HG03280 (cell line): Measurements from ENCODE around the gene ZC3H12C.

Source experiments
- ATAC-seq: cut with Tn5 transposase; IDR thresholded peaks from one replicate; pipeline ENCODE4 v1.9.1; 2021; ENCODE audit warnings: mild to moderate bottlenecking, moderate library complexity; ENCODE audit not compliant: unreplicated experiment

The ZC3H12C gene

DNA sequence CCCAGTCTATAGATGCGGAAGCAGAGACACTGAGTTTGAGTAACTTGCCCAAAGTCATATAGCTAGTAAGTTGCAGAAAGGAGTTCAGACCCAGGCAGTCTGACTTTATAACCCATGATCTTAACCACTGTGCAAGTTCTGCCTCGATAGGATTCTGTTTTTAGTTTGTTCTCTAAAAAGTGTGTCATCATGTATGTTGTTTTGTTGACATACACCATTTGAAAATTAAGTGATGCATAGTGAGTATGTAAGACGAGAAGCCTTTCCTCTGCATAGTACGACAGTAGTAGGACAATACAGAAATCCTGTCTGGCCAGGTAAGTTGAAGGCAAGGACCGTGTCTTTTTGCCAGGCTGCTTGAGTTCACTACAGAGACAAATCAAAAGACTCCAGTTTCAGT lies 3.3 kb downstream of the ZC3H12C start:
- no peak for ATAC-seq

- ATAC-seq, result no peak
Measured at GRCh38 chr11:110097459-110098012, 4.3 kb downstream of the ZC3H12C start.

DNA sequence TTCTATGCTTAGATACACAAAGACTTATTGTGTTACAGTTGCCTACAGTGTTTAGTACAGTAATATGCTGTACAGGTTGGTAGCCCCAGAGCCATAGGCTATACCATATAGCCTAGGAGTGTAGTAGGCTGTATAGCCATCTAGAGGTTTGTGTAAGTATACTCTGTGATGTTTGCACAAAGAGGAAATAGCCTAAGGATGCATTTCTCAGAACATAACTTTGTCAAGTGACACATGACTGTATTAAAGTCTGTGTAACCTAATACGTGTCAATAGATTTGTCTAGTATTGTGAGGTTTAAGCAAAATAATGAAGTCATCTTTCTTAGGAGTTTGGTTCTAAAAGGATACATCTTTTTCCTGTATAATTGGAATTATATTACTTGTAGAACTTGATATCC lies 5.5 kb downstream of the ZC3H12C start:
- peak; percentile 68 for ATAC-seq

DNA sequence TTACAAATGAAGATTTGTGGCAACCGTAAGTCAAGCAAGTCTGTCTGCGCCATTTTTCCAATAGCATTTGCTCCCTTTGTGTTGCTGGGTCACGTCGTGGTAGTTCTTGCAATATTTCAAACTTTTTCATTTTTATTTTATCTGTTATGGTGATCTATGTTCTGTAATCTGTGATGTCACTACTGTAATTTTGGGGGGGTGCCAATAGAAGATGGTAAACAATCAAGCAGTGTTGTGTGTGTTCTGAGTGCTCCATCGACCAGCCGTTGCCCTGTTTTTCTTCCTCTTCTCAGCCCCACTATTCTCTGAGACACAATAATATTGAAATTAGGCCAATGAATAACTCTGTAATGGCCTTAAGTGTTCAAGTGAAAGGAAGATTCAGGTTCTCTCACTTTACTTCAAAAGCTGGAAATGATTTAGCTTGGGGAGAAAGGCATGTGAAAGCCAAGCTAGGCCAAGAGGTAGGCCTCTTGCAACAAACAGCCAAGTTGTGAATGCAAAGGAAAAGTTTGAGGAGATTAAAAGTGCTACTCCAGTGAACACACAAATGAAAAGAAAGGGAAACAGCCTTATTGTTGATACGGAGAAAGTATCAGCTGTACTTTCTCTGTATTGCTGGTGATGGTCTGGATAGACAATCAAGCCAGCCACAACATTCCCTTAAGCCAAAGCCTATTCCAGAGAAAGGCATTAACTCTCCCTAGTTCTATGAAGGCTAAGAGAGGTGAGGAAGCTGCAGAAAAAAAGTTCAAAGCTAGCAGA lies 7.5 kb downstream of the ZC3H12C start:
- ATAC-seq, result no peak

GRCh38 chr11:110106713-110107274 lies 13.6 kb downstream of the ZC3H12C start:
- no peak for ATAC-seq

DNA sequence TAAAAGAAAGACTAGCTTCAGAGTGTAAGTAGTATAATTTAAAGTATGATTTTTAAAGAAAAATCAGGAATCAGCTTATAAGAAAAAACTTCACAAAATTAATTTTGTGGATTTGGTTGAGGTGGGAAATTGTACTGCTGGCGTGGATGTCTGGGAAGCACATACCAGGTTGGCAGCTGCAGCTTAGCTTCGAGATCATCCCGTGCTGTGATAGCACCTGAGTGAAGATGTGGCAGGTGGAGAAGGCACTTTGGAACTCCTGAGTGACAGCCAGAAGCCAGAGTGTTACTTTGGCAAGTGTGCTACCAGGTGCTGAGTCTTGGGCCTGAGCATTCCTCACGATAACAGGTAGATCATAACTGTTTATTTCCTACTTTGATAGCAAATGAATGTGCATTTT lies 17.7 kb downstream of the ZC3H12C start:
- ATAC-seq, result no peak

- ATAC-seq, result no peak
Measured at GRCh38 chr11:110112457-110112856, 19.3 kb downstream of the ZC3H12C start.

- no peak for ATAC-seq
Measured at GRCh38 chr11:110113505-110113904, 20.3 kb downstream of the ZC3H12C start.

DNA sequence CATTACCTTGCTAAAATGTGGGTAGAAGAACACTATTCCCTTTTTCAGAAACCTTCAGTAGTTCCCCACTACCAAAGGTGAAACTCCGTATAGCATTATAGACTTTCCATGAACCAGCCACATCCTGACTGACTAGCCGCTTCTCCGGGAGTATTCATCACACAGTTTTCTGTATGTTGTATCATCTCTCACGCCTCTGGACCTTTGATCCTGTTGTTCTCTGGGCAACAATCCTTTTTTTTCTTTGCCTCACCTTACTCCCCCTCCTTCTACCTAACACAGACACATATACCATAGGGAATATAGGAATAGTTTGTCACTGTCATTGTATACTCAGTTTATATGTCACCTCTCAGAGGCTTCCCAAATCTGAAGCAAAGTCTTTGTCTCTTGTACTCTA lies 20.8 kb downstream of the ZC3H12C start:
- no peak for ATAC-seq

DNA sequence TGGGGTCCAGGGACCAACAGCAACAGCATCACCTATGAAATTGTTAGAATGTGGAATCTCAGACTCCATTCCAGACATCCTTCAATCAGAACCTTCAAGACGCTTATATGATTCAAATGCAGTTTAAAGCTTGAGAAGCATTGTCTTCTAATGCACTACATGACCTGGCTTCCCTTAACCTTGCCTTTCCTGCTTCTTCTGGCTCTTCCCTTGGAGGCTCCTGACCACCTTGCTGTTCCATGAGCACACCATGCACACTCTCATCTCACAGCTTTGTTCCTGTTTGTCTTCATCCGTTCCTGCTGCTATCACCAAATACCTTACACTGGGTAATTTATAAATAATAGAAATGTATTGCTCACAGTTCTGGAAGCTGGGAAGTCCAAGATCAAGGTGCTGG lies 26.1 kb downstream of the ZC3H12C start:
- no peak for ATAC-seq

DNA sequence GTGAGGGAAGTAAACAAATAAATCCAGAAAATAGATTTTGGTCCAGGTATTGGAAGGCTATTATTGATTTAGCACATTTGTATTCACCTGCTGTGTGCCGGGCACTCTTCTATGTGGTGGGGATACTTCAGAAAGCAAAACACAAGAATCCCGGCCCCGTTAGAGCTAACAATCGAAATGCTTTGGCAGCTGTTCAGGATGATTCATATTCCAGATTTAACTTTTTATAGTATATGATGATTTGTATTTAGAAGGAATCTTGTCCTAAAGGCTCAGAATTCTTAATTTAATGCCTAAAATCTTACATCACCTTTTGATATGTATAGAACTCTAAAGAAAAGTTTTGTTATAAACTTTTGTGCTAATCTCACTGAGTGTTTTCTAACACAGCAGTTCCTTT lies 28.0 kb downstream of the ZC3H12C start:
- ATAC-seq, result no peak

GRCh38 chr11:110123003-110123402 lies 29.8 kb downstream of the ZC3H12C start:
- no peak for ATAC-seq

- no peak for ATAC-seq
Measured at GRCh38 chr11:110124605-110125004, 31.4 kb downstream of the ZC3H12C start.

GRCh38 chr11:110125632-110126031 lies 32.4 kb downstream of the ZC3H12C start:
- ATAC-seq, result no peak

GRCh38 chr11:110126936-110127335 lies 33.7 kb downstream of the ZC3H12C start:
- no peak for ATAC-seq

DNA sequence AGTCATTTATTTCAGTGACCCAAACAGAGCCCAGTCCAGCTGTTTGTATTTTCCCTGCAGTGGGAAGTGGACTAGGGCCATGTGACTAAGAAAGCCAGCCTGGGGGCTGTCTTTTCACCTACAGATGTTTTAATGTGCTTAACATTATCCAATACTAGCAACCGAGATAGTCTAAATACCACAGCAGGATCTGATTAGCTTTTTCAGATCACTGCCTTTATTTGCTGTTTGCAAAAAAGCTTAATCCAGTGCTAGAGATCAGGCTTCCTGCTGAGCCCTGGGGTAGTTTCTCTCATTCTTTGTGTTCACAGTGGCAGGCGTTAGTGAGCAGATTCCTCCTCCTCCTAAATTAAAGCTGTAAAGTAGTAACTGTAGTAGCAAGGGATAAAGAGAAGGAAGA lies 35.0 kb downstream of the ZC3H12C start:
- ATAC-seq, result no peak

GRCh38 chr11:110130642-110131238 lies 37.5 kb downstream of the ZC3H12C start:
- no peak for ATAC-seq

GRCh38 chr11:110131386-110132123 lies 38.4 kb downstream of the ZC3H12C start:
- ATAC-seq, result no peak

GRCh38 chr11:110133160-110133559 lies 40.0 kb downstream of the ZC3H12C start:
- ATAC-seq, result no peak

- ATAC-seq, result no peak
Measured at GRCh38 chr11:110134110-110134509, 40.9 kb downstream of the ZC3H12C start.

- no peak for ATAC-seq
Measured at GRCh38 chr11:110141812-110142211, 48.6 kb downstream of the ZC3H12C start.
